T-cell (primary cell): ENCODE results near the gene ATAD2B. TPM values are rescaled to one million over a fixed set of nuclear protein-coding genes. Genes with fewer than 3 reads are reported as not detected.
A peak's percentile ranks its signal among the peaks of the same experiment; 100 is the strongest.

Experiments used
- ATAC-seq, 4 experiments: fragments of 200-7000 bp in 3 of 4; fragments of 150-1000 bp in 1 of 4; cut with Tn5 transposase; replicated peaks in 1 of 4; 1 replicate in 3 of 4; 2 replicates in 1 of 4; pipeline ENCODE4 v1.10.0; 2021; ENCODE audit warnings: moderate library complexity in 3 of 4, mild to moderate bottlenecking in 2 of 4, moderate number of reproducible peaks in 1 of 4
- CTCF ChIA-PET, 2 donors: fragments of 300-600 bp; sonication (Branson Sonifier 250); formaldehyde crosslinking; loops; one replicate each; lab custom pipeline; 2022; ENCODE audit warnings: antibody characterized with exemption in 2 of 2; lab: Charles Lee
- POLR2A ChIA-PET, 2 donors: fragments of 300-600 bp; sonication (Branson Sonifier 250); formaldehyde crosslinking; loops; one replicate each; lab custom pipeline; 2022; ENCODE audit warnings: antibody characterized with exemption in 2 of 2; lab: Charles Lee
- DNase-seq, 35 experiments: peaks; one replicate each; pipeline versions ENCODE4 v3.0.0 to v3.0.0-alpha.2; 2013 to 2023
- H3K27ac ChIP-seq: one replicate; pipeline ENCODE4 v1.5.1; 2013; ENCODE audit warnings: low read length
- H3K27me3 ChIP-seq, 2 experiments: replicated peaks in 1 of 2; 1 replicate in 1 of 2; 2 replicates in 1 of 2; pipeline versions ENCODE4 v1.6.1 to v1.7.0; 2013; ENCODE audit warnings: low read length in 1 of 2, mixed read lengths in 1 of 2; ENCODE audit not compliant: control insufficient read depth in 2 of 2, insufficient read depth in 2 of 2; ENCODE audit errors: extremely low read depth in 1 of 2
- H3K36me3 ChIP-seq, 2 donors: 1 replicate in 1 of 2; 2 replicates in 1 of 2; pipeline versions ENCODE4 v1.6.1 to v1.7.0; 2013; ENCODE audit warnings: low read length in 1 of 2; ENCODE audit not compliant: control insufficient read depth in 2 of 2, insufficient read depth in 1 of 2; ENCODE audit errors: extremely low read depth in 1 of 2
- H3K4me1 ChIP-seq, 2 experiments: 1 replicate in 1 of 2; 2 replicates in 1 of 2; pipeline versions ENCODE4 v1.6.1 to v1.7.0; 2013; ENCODE audit warnings: low read length in 2 of 2, mixed read lengths in 1 of 2; ENCODE audit not compliant: insufficient read depth in 2 of 2, control insufficient read depth in 1 of 2; ENCODE audit errors: extremely low read depth in 1 of 2
- H3K4me3 ChIP-seq, 2 donors: 1 replicate in 1 of 2; 2 replicates in 1 of 2; pipeline versions ENCODE4 v1.5.1 to v1.7.0; 2013; ENCODE audit warnings: mild to moderate bottlenecking in 2 of 2, low read length in 1 of 2, moderate library complexity in 1 of 2; ENCODE audit not compliant: control insufficient read depth in 1 of 2; ENCODE audit errors: extremely low read depth in 1 of 2
- H3K9me3 ChIP-seq: 2 replicates; pipeline ENCODE4 v1.7.0; 2013
- H3K27ac Mint-ChIP-seq, 2 donors: one replicate each; pipeline ENCODE4 v1.8.0; 2020 to 2021; ENCODE audit warnings: mild to moderate bottlenecking in 2 of 2, mixed read lengths in 2 of 2
- H3K27me3 Mint-ChIP-seq, 2 donors: one replicate each; pipeline ENCODE4 v1.8.0; 2021 to 2022; ENCODE audit warnings: mixed read lengths in 2 of 2
- H3K36me3 Mint-ChIP-seq: one replicate; pipeline ENCODE4 v1.8.0; 2021; ENCODE audit warnings: mixed read lengths
- H3K4me1 Mint-ChIP-seq, 3 donors: one replicate each; pipeline ENCODE4 v1.8.0; 2020 to 2022; ENCODE audit warnings: mixed read lengths in 3 of 3, mild to moderate bottlenecking in 1 of 3
- H3K4me3 Mint-ChIP-seq, 3 donors: one replicate each; pipeline ENCODE4 v1.8.0; 2020 to 2022; ENCODE audit warnings: mild to moderate bottlenecking in 3 of 3, mixed read lengths in 3 of 3, moderate library complexity in 3 of 3
- H3K9me3 Mint-ChIP-seq, 3 donors: one replicate each; pipeline ENCODE4 v1.8.0; 2020 to 2022; ENCODE audit warnings: mixed read lengths in 3 of 3
- WGBS: methylation state at CpG from one replicate; pipeline ENCODE4 v1.1.5; 2013; ENCODE audit warnings: missing lambda C conversion rate; ENCODE audit not compliant: insufficient coverage; 5-methylcytosine and 5-hydroxymethylcytosine counted together
- total RNA-seq, 35 experiments: library from RNA in 6 of 35; stranded (reverse) in 6 of 35; fragments of 120-200 nt in 1 of 35; gene quantifications; one replicate each; pipeline versions ENCODE4 v1.2.1 to v1.2.4 and lab custom pipeline; 2013 to 2026

ATAD2B gene
- total RNA-seq, 5 donors from 2014 or later (not counting 1 experiment from before 2014, with no cell fraction given) = 33.9 to 49.3 (median 40.6) TPM

DNA sequence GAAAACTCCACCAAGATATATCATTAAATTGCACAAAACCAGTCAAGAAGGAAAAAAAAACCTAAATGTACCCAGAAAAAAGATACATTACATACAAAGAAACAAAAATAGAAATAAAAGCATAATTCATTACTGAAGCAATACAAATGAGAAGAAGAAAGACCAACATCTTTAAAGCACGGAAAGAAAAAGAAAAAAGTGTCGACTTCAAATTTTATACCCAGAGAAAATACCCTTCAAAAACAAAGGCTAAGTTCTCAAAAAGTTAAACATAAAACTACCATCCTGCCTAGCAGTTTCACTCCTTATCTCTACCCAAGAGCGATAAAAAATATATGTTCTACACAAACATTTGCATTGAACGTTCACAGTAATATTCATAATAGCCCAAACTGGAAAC lies 82.0 kb downstream of the ATAD2B start:
- ChIA-PET CTCF (no interaction called here), POLR2A (no interaction called here)
- Mint-ChIP-seq H3K4me3 (no peak overlapping the region), H3K36me3 (peaks cover 36% of the 10 kb centered on the region), H3K4me1 (peaks cover 3 to 15% (median 3%) of the 10 kb centered on the region in 3 donors), H3K9me3 (peaks cover 0 to 6% (median 2%) of the 10 kb centered on the region in 3 donors), H3K27me3 (no peaks in the 10 kb centered on the region), H3K27ac (no peak overlapping the region)
- H3K27ac ChIP-seq = no peak overlapping the region
- H3K4me1 ChIP-seq = no peaks in the 10 kb centered on the region
- WGBS = 100% methylated on average over 1 of the region's 4 CpGs
- H3K9me3 ChIP-seq = no peaks in the 10 kb centered on the region
- no peak for ATAC-seq
- H3K27me3 ChIP-seq = no peaks in the 10 kb centered on the region
- no peak for DNase-seq
- H3K36me3 ChIP-seq = peaks cover 3 to 7% of the 10 kb centered on the region in 2 donors
- H3K4me3 ChIP-seq = no peak overlapping the region

DNA sequence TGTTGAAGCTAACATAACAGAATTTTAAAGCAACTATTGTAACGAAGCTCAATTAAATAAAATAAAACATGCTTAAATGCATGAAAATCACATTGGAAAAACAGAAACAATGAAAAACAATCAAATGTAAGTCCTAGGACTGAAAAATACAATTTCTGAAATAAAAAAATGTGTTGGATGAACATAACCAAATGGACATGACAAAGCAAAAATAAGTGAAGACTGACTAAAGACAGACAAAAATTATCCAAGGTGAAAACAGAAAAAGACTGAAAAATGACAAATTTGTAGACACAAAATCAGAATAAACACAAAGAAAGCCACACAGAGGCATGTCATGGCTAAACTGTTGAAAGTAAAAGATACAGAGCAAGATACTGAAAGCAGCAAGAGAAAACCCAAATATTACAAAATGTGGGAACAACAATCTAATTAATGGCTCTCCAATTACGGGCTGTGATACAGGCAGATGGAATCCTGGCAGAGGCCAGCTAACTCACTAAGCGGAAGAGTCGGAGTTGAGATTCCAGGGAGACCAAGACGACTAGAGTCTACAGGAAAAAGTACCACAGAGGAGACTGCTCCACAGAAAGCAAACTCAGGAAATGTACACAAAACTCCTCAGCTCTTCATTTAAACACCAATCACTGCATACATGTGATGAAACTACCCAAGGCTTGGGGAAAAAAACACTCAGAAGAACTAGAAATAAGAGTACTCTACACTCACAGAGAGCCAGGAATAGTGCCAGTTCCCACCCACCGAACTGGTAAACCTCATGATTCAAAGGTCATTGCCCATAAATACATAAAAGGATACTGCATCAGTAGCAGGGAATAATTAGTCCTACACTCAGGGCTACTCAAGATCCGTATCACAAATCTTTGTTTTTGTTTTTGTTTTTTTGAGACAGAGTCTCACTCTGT lies 83.6 kb downstream of the ATAD2B start:
- Histone ChIP-seq H3K27ac (no peak overlapping the region), H3K9me3 (no peaks in the 10 kb centered on the region), H3K36me3 (peaks cover 3 to 7% of the 10 kb centered on the region in 2 donors), H3K4me3 (no peak overlapping the region), H3K27me3 (no peaks in the 10 kb centered on the region), H3K4me1 (no peaks in the 10 kb centered on the region)
- no peak overlapping the region for H3K4me3 Mint-ChIP-seq
- no peaks in the 10 kb centered on the region for H3K27me3 Mint-ChIP-seq
- POLR2A ChIA-PET = no interaction called here
- 94% methylated on average over 5 of the region's 7 CpGs for WGBS
- ATAC-seq = no peak
- H3K9me3 Mint-ChIP-seq = peaks cover 0 to 6% (median 2%) of the 10 kb centered on the region in 3 donors
- H3K27ac Mint-ChIP-seq = no peak overlapping the region
- H3K4me1 Mint-ChIP-seq = peaks cover 3 to 15% (median 3%) of the 10 kb centered on the region in 3 donors
- peaks cover 40% of the 10 kb centered on the region for H3K36me3 Mint-ChIP-seq
- no peak for DNase-seq
- CTCF ChIA-PET = no interaction called here

DNA sequence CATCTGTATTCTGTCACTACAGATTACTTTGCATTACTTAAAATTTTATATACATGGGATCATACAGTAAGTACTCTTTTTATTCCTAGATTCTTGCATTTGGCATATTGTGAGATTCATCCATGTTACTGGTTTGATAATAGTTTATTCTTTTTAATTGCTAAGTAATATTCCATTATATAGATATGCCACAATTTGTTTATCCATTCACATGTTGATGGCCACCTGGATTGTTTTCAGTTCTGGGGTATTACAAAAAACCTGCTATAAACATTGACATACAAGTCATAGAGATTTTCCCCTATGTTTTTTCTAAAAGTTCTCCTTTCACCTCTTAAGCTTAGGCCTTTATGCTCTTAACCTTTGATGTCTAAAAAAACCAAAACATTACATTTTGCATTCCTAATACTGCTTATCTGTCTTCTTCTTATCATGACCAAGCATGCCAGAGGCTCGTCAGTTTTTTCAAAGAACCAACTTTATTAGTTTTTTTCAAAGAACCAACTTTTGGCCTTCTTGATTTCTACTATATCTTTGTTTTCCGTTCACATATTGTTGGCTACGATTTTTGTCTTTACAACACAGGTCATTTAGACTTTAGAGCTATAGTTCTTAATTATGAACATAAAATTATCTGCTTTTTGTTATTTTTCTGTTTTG lies 86.9 kb downstream of the ATAD2B start:
- no peak for DNase-seq
- Mint-ChIP-seq H3K36me3 (peaks cover 46% of the 10 kb centered on the region), H3K27ac (peak overlapping the region in 1 of 2 donors; percentile 6), H3K4me3 (no peak overlapping the region), H3K27me3 (no peaks in the 10 kb centered on the region), H3K4me1 (peaks cover under 1 to 15% (median 3%) of the 10 kb centered on the region in 3 donors), H3K9me3 (peaks cover 0 to 6% (median 2%) of the 10 kb centered on the region in 3 donors)
- H3K27me3 ChIP-seq = no peaks in the 10 kb centered on the region
- POLR2A ChIA-PET = no interaction called here
- no peak for ATAC-seq
- no CpG with 5 or more reads among the region's 3 CpGs for whole genome bisulfite sequencing
- CTCF ChIA-PET = no interaction called here
- H3K4me1 ChIP-seq = no peaks in the 10 kb centered on the region
- H3K4me3 ChIP-seq = no peak overlapping the region
- no peak overlapping the region for H3K27ac ChIP-seq
- peaks cover 10 to 14% of the 10 kb centered on the region in 2 donors for H3K36me3 ChIP-seq
- no peaks in the 10 kb centered on the region for H3K9me3 ChIP-seq

DNA sequence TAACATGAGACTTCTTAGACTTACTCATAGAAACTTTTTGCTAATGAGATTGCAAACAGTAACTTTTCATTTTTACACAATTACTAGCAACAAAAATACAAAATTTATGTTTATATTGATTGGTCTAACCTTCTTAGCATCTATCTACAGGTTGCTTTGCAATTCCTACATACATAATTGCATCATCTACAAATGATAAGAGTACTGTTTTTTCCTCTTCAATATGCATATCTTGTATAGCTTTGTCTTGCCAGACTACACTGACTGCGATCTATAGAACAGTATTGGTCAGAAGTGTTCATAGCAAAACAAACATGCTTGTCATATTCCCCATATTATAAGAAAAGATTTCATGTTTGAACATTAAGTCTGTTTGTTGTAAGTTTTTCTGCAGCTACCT lies 87.9 kb downstream of the ATAD2B start:
- Histone ChIP-seq H3K27ac (no peak overlapping the region), H3K9me3 (no peaks in the 10 kb centered on the region), H3K27me3 (no peaks in the 10 kb centered on the region), H3K4me3 (no peak overlapping the region), H3K4me1 (no peaks in the 10 kb centered on the region), H3K36me3 (peaks cover 10 to 14% of the 10 kb centered on the region in 2 donors)
- no peak overlapping the region for H3K4me3 Mint-ChIP-seq
- no peak for DNase-seq
- no peaks in the 10 kb centered on the region for H3K27me3 Mint-ChIP-seq
- WGBS = no CpG with 5 or more reads among the region's 1 CpG
- no peak for ATAC-seq
- ChIA-PET POLR2A (interaction anchor here in 1 of 2 donors (0.6 kb wide), 1 partner anchor 35 kb away, joined by 5 read pairs; no protein-coding TSS in a partner anchor), CTCF (no interaction called here)
- H3K9me3 Mint-ChIP-seq = peaks cover 0 to 6% (median 2%) of the 10 kb centered on the region in 3 donors
- H3K36me3 Mint-ChIP-seq = peaks cover 40% of the 10 kb centered on the region
- peaks cover 0 to 8% (median 0%) of the 10 kb centered on the region in 3 donors for H3K4me1 Mint-ChIP-seq
- H3K27ac Mint-ChIP-seq = no peak overlapping the region

DNA sequence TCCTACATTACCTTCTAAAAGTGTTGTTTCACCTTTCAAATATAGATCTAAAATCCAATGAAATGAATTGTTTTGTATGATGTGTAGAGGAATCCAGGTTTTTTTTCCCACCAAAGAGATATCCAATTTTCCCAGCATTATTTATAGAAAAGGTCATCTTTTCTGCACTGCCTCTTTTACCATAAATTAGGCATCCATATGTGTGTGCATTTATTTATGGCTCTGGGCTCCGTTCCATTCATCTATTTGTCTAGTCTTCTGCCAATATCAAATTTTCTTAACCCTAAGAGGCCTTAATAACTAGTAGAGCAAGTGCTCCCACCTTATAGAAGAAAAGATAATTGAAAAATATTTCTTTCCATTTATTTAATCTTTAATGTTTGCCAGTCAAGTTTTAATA lies 88.3 kb downstream of the ATAD2B start:
- H3K4me1 Mint-ChIP-seq = peaks cover 0 to 7% (median 0%) of the 10 kb centered on the region in 3 donors
- peaks cover 39% of the 10 kb centered on the region for H3K36me3 Mint-ChIP-seq
- H3K9me3 ChIP-seq = no peaks in the 10 kb centered on the region
- POLR2A ChIA-PET = no interaction called here
- no peaks in the 10 kb centered on the region for H3K27me3 Mint-ChIP-seq
- WGBS = no CpG with 5 or more reads among the region's 1 CpG
- no peak overlapping the region for H3K27ac ChIP-seq
- H3K27ac Mint-ChIP-seq = no peak overlapping the region
- no peaks in the 10 kb centered on the region for H3K27me3 ChIP-seq
- no peak overlapping the region for H3K4me3 ChIP-seq
- CTCF ChIA-PET = no interaction called here
- peaks cover 10 to 14% of the 10 kb centered on the region in 2 donors for H3K36me3 ChIP-seq
- peaks cover 0 to 6% (median 2%) of the 10 kb centered on the region in 3 donors for H3K9me3 Mint-ChIP-seq
- ATAC-seq = no peak
- no peak overlapping the region for H3K4me3 Mint-ChIP-seq
- H3K4me1 ChIP-seq = no peaks in the 10 kb centered on the region
- no peak for DNase-seq

DNA sequence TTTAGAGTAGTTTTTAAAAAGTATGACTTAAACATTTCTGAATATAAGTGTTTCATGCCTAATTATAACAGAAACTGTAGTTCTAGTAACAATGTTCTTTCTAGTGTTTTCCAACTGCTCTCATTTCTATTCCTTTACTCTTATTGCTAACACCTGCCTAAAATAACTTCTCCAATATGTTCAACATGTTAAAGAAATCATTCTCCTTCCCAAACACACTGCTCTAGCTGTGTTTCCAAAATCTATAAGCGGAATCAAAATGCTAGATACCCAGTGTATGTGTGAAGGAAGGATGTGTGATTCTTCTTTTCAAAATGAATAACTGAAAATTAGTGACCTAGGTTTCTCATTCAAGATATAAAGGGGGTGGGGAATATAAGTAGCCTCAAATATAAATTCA lies 89.1 kb downstream of the ATAD2B start:
- no peak overlapping the region for H3K27ac ChIP-seq
- H3K36me3 ChIP-seq = peaks cover 10 to 14% of the 10 kb centered on the region in 2 donors
- Mint-ChIP-seq H3K27me3 (no peaks in the 10 kb centered on the region), H3K27ac (no peak overlapping the region), H3K4me3 (no peak overlapping the region), H3K9me3 (peaks cover 0 to 6% (median 2%) of the 10 kb centered on the region in 3 donors), H3K36me3 (peaks cover 36% of the 10 kb centered on the region), H3K4me1 (peaks cover 0 to under 1% (median 0%) of the 10 kb centered on the region in 3 donors)
- H3K27me3 ChIP-seq = no peaks in the 10 kb centered on the region
- no peak for ATAC-seq
- no peaks in the 10 kb centered on the region for H3K4me1 ChIP-seq
- DNase-seq = no peak
- CTCF ChIA-PET = interaction anchor here in 1 of 2 donors (1.9 kb wide), 1 partner anchor 14 kb away, joined by 4 read pairs; no protein-coding TSS in a partner anchor
- H3K9me3 ChIP-seq = no peaks in the 10 kb centered on the region
- no peak overlapping the region for H3K4me3 ChIP-seq
- POLR2A ChIA-PET = no interaction called here
- WGBS = no CpG with 5 or more reads among the region's 1 CpG
